HCT116 (cell line): ENCODE results near the gene GHDC. TPM values are rescaled to one million over a fixed set of nuclear protein-coding genes. Genes with fewer than 3 reads are reported as not detected.

Experiments
- ATAC-seq: fragments of 200-7000 bp; cut with Tn5 transposase; 2 replicates; pipeline ENCODE4 v1.9.1; 2020; ENCODE audit warnings: mild to moderate bottlenecking, moderate library complexity
- BruUV-seq: library from RNA; stranded (reverse); fragments of 400-500 nt; replicated peaks from 2 replicates; lab custom pipeline; 2021; lab: Mats Ljungman, UMichigan
- CTCF ChIA-PET: fragments of 300-600 bp; sonication (Branson Sonifier 250); formaldehyde crosslinking; loops from one replicate; lab custom pipeline; 2021; ENCODE audit warnings: antibody characterized with exemption; lab: Charles Lee
- POLR2A ChIA-PET: fragments of 300-600, 350-600 bp; sonication (Branson Sonifier 250); formaldehyde crosslinking; loops from one replicate; lab custom pipeline; 2021; ENCODE audit warnings: antibody characterized with exemption; lab: Charles Lee
- RAD21 ChIA-PET, 2 experiments: fragments of 300-600 bp; sonication (Branson Sonifier 250); formaldehyde crosslinking; loops; one replicate each; lab custom pipeline; 2023; ENCODE audit warnings: low total read pairs in 2 of 2; ENCODE audit not compliant: uncharacterized antibody in 2 of 2, unreplicated experiment in 2 of 2, low non-redundant PET in 1 of 2; lab: Charles Lee
- DNase-seq: peaks from one replicate; pipeline ENCODE4 v3.0.0-alpha.2; 2010; ENCODE audit warnings: low read depth, low spot score
- H2AFZ ChIP-seq: fragments of 200-600 bp; shearing (Covaris generic), sonication (generic); 2 replicates; pipeline ENCODE4 v1.6.1; 2017; ENCODE audit warnings: low read depth, mixed run types, mixed read lengths, antibody characterized with exemption, low read length; ENCODE audit not compliant: poor library complexity, severe bottlenecking
- H3K27ac ChIP-seq: 2 replicates; pipeline ENCODE4 v1.5.1; 2012; ENCODE audit warnings: low read depth, low read length
- H3K27me3 ChIP-seq: fragments of 200-600 bp; sonication (generic); 2 replicates; pipeline ENCODE4 v1.6.1; 2016; ENCODE audit warnings: mixed run types, low read length, mixed read lengths; ENCODE audit not compliant: insufficient read depth
- H3K36me3 ChIP-seq, 2 experiments: fragments of 200-500 bp in 1 of 2; fragments of 200-600 bp in 1 of 2; sonication (Bioruptor generic) in 1 of 2; sonication (generic) in 1 of 2; 2 replicates each; pipeline versions ENCODE4 v1.5.1 to v1.6.1; 2014 to 2016; ENCODE audit warnings: low read length in 2 of 2, inconsistent platforms in 1 of 2, mixed read lengths in 1 of 2, mixed run types in 1 of 2; ENCODE audit not compliant: insufficient read depth in 2 of 2, control insufficient read depth in 1 of 2
- H3K4me1 ChIP-seq, 2 experiments: fragments of 200-600 bp in 1 of 2; sonication (generic) in 1 of 2; 2 replicates each; pipeline versions ENCODE4 v1.5.1 to v1.6.1; 2012 to 2017; ENCODE audit warnings: low read length in 2 of 2, inconsistent platforms in 1 of 2, mild to moderate bottlenecking in 1 of 2, mixed read lengths in 1 of 2, mixed run types in 1 of 2, moderate library complexity in 1 of 2; ENCODE audit not compliant: insufficient read depth in 2 of 2, control insufficient read depth in 1 of 2
- H3K4me2 ChIP-seq: fragments of 200-600 bp; sonication (generic); 2 replicates; pipeline ENCODE4 v1.6.1; 2017; ENCODE audit warnings: mixed run types, low read length, mixed read lengths
- H3K4me3 ChIP-seq, 2 experiments: fragments of 200-600 bp in 1 of 2; sonication (generic) in 1 of 2; replicated peaks in 1 of 2; 2 replicates each; pipeline ENCODE4 v1.5.1; 2011 to 2016; ENCODE audit warnings: low read length in 2 of 2, control low read depth in 1 of 2, low read depth in 1 of 2, mild to moderate bottlenecking in 1 of 2, mixed read lengths in 1 of 2, mixed run types in 1 of 2
- H3K79me2 ChIP-seq: fragments of 200-600 bp; sonication (generic); 2 replicates; pipeline ENCODE4 v1.6.1; 2017; ENCODE audit warnings: mild to moderate bottlenecking, mixed run types, low read length, moderate library complexity, mixed read lengths; ENCODE audit not compliant: insufficient read depth
- H3K9ac ChIP-seq: fragments of 200-600 bp; sonication (generic); 2 replicates; pipeline ENCODE4 v1.6.1; 2016; ENCODE audit warnings: low read length, mixed read lengths
- H3K9me2 ChIP-seq: fragments of 200-600 bp; sonication (generic), shearing (Covaris generic); 2 replicates; pipeline ENCODE4 v1.6.1; 2017; ENCODE audit warnings: mixed run types, mild to moderate bottlenecking, moderate library complexity; ENCODE audit not compliant: insufficient read depth
- H3K9me3 ChIP-seq, 2 experiments: fragments of 200-500 bp in 1 of 2; fragments of 200-600 bp in 1 of 2; sonication (Bioruptor generic) in 1 of 2; sonication (generic) in 1 of 2; 2 replicates each; pipeline ENCODE4 v1.6.1; 2014 to 2017; ENCODE audit warnings: low read length in 2 of 2, mixed read lengths in 2 of 2, inconsistent platforms in 1 of 2, low read depth in 1 of 2, mild to moderate bottlenecking in 1 of 2, mixed run types in 1 of 2, moderate library complexity in 1 of 2; ENCODE audit not compliant: control insufficient read depth in 1 of 2, insufficient read depth in 1 of 2
- H4K20me1 ChIP-seq: fragments of 200-600 bp; sonication (generic), shearing (Covaris generic); 2 replicates; pipeline ENCODE4 v1.6.1; 2017; ENCODE audit warnings: mixed run types, mild to moderate bottlenecking, moderate library complexity; ENCODE audit not compliant: insufficient read depth
- EZH2 ChIP-seq: fragments of 200-600 bp; sonication (generic); IDR thresholded peaks from 2 replicates; pipeline ENCODE4 v1.6.1; 2017; ENCODE audit warnings: antibody characterized with exemption, mixed run types
- FOSL1 ChIP-seq: IDR thresholded peaks from 2 replicates; pipeline ENCODE4 v1.6.1; 2012; ENCODE audit warnings: low read depth
- JUND ChIP-seq: IDR thresholded peaks from 2 replicates; pipeline ENCODE4 v1.6.1; 2012
- REST ChIP-seq: IDR thresholded peaks from 2 replicates; pipeline ENCODE4 v1.6.1; 2012; ENCODE audit warnings: low read depth
- ZBTB33 ChIP-seq: IDR thresholded peaks from 2 replicates; pipeline ENCODE4 v1.6.1; 2011; ENCODE audit warnings: mild to moderate bottlenecking, low read length, moderate library complexity; ENCODE audit not compliant: insufficient replicate concordance; ENCODE audit errors: extremely low read depth
- ZFX ChIP-seq: fragments of 450-650 bp; IDR thresholded peaks from 2 replicates; pipeline ENCODE4 v1.6.1; 2017
- intact Hi-C: fragments of 100-400 bp; cut with micrococcal nuclease; formaldehyde crosslinking; loops from 2 replicates; pipeline ENCODE4 v1.10.0; 2022
- total RNA-seq: library from RNA; stranded (reverse); gene quantifications from one replicate; pipeline ENCODE4 v1.2.1, GENCODE V29; 2021; ENCODE audit not compliant: unreplicated experiment

Gene GHDC
- total RNA-seq, 1 experiment from 2014 or later, result 13.2 TPM

- Histone ChIP-seq H4K20me1 (no peaks in the 10 kb centered on the region), H3K9ac (no peak overlapping the region), H3K36me3 (no peaks in the 10 kb centered on the region), H3K4me3 (no peak overlapping the region), H3K79me2 (no peaks in the 10 kb centered on the region), H3K9me3 (no peaks in the 10 kb centered on the region), H2AFZ (no peak overlapping the region), H3K4me2 (no peak overlapping the region), H3K9me2 (no peaks in the 10 kb centered on the region), H3K27me3 (no peaks in the 10 kb centered on the region), H3K27ac (no peak overlapping the region), H3K4me1 (no peaks in the 10 kb centered on the region)
- BruUV-seq, result no TSS peak
- ATAC-seq (no peak), DNase-seq (no peak)
- RAD21 ChIA-PET, result no interaction called here
- no peak for TF ChIP-seq REST
- no peak for TF ChIP-seq FOSL1
- TF ChIP-seq ZFX, result no peak
- no peak for TF ChIP-seq EZH2
- no peak for TF ChIP-seq JUND
- TF ChIP-seq ZBTB33, result no peak
- CTCF ChIA-PET, result interaction anchor here (1.5 kb wide), 1 partner anchor 12 kb away, joined by 3 read pairs; no protein-coding TSS in a partner anchor
- intact Hi-C loops, result no loop called here
- POLR2A ChIA-PET, result no interaction called here
Observed at GRCh38 chr17:42233994-42234393, 39.7 kb upstream of the GHDC start.
